Suppressor macrophage (primary cell): Measurements from ENCODE around the gene KIF1C.
A peak's percentile ranks its signal among the peaks of the same experiment; 100 is the strongest.
"Not testable (repeated sequence)": the region's sequence is repeated elsewhere in the genome, so short reads cannot be mapped to it uniquely, and the experiment has no call there.

Source experiments
- DNase-seq, 4 experiments: peaks; one replicate each; pipeline ENCODE4 v3.0.0-alpha.2; 2020 to 2022

The KIF1C gene

GRCh38 chr17:5002121-5002788 lies 4.5 kb downstream of the KIF1C start:
- DNase-seq: no peak

GRCh38 chr17:5003214-5003867 lies 5.6 kb downstream of the KIF1C start:
- DNase-seq: no peak

DNA sequence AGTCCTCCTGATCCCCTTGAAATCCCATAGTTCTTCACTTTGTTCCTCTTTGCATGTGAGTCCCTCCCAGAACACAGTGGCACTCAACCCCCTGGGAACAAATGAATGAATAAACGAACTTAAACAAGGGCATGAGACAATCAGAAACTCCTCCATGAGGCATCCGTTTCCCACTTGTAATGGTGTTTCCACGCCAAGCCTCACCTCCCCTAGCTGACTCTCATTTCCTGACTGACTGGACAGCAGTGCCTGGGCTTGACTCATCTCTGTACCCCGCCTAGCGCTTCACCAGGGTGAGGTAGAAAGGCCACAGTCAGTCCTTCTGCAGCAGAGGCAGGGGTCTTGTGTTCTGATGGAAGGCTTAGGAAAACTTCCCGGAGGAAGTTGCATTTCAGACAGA lies 14.2 kb downstream of the KIF1C start:
- peak in 2 of 4 experiments; percentile 51 to 73 for DNase-seq

- DNase-seq: no peak
These were observed 16.6 kb downstream of the KIF1C start for GRCh38 chr17:5014357-5014756.

DNA sequence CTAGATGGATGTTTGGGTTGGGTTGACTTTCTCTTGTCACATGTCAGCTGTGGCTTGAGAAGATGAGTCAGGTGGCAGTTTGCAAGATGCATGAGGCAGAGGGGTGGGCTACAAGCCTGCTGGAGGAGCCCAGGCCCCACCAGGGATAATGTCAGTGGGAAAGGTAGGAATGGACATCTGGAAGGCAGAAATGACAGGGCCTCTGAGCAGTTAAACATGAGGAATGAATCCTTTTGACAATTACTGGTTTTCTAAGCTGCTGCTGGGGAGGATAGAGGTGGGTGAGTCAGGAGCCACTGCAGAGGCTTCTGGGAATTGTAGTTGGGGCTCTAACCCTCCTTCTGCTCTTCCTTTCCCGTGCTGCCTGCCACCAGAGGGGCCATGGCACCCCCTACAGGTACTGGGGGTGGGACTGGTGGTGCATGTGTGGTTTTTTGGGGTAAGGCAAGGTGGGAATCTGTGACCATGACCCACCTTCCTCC lies 21.8 kb downstream of the KIF1C start:
- DNase-seq: peak in 3 of 4 experiments; percentile 28 to 36 (median 31)

DNA sequence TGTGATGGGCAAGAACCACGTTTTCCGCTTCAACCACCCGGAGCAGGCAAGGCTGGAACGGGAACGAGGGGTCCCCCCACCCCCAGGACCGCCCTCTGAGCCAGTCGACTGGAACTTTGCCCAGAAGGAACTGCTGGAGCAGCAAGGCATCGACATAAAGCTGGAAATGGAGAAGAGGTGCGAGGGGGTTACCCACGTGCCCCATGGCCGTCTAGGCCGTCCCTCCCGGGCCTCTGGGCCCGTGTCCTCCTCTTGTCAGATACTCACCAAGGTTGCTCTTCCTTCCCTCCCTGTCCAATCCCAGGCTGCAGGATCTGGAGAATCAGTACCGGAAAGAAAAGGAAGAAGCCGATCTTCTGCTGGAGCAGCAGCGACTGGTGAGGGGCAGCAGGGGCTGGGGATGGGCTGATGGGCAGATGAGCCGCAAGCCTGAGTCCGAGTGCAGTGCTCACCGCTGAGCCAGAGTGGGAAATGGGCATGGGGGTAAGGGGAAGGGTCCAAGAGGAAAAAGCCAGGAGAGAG lies 22.8 kb downstream of the KIF1C start:
- DNase-seq: no peak

DNA sequence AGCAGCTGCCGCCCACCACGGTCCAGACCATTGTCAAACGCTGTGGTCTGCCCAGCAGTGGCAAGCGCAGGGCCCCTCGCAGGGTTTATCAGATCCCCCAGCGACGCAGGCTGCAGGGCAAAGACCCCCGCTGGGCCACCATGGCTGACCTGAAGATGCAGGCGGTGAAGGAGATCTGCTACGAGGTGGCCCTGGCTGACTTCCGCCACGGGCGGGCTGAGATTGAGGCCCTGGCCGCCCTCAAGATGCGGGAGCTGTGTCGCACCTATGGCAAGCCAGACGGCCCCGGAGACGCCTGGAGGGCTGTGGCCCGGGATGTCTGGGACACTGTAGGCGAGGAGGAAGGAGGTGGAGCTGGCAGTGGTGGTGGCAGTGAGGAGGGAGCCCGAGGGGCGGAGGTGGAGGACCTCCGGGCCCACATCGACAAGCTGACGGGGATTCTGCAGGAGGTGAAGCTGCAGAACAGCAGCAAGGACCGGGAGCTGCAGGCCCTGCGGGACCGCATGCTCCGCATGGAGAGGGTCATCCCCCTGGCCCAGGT lies 24.5 kb downstream of the KIF1C start:
- no peak for DNase-seq

- DNase-seq: no peak
These were observed 25.9 kb downstream of the KIF1C start for GRCh38 chr17:5023588-5024147.

- DNase-seq: no peak
These were observed 26.9 kb downstream of the KIF1C start for GRCh38 chr17:5024604-5025003.

DNA sequence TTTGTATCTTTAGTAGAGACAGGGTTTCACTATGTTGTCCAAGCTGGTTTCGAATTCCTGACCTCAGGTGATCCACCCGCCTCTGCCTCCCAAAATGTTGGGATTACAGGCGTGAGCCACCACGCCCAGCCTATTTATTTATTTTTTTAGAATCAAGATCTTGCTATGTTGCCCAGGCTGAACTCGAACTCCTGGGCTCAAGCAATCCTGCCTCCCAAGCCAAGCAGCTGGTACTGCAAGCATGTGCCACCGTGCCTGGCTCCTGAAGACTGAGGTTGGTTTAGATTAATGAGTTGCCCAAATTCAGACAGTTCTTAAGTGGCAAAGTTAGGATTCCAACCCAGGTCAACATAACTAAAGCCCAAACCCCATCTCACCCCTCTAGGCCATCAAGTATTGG lies 29.5 kb downstream of the KIF1C start:
- no peak for DNase-seq

- DNase-seq: peak in 2 of 4 experiments; percentile 14 to 24
These were observed 30.2 kb downstream of the KIF1C start for GRCh38 chr17:5027916-5028315.

DNA sequence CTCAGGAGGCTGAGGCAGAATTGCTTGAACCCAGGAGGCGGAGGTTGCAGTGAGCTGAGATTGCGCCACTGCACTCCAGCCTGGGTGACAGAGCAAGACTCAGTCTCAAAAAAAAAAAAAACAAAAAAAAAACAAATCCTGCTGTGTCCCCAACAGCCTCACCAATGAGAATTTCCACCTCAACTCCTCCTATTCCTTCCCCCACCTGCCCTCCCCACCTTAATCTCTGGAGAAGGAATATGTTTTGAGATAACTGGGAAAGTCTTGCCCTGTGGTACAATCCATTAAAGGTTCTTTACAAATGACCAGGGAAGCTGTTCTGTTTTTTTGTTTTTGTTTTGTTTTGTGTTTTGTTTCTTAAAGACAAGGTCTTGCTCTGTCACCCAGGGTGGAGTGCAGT lies 32.4 kb downstream of the KIF1C start:
- DNase-seq: not testable (repeated sequence)

GRCh38 chr17:5031365-5032082 lies 33.8 kb downstream of the KIF1C start:
- DNase-seq: peak; percentile 94 to 98 (median 98)

DNA sequence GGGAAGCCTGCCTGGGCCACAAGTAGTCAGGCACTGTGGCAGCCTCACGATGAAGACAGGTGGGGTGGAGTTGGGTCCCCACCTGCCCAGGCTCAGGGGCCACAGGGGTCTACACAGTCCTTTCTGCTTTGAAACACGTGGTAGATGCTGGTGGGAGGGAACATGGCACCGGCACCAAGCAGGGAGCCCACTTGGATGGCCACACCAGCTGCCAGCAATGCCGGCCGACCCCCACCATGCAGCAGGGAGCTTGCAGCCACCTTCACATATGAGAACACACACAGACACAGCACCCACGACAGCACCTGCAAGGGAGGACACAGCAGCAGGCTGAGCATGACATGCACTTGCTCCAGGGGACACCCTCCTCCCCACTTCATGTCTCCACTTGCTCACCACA lies 35.1 kb downstream of the KIF1C start:
- DNase-seq: no peak

DNA sequence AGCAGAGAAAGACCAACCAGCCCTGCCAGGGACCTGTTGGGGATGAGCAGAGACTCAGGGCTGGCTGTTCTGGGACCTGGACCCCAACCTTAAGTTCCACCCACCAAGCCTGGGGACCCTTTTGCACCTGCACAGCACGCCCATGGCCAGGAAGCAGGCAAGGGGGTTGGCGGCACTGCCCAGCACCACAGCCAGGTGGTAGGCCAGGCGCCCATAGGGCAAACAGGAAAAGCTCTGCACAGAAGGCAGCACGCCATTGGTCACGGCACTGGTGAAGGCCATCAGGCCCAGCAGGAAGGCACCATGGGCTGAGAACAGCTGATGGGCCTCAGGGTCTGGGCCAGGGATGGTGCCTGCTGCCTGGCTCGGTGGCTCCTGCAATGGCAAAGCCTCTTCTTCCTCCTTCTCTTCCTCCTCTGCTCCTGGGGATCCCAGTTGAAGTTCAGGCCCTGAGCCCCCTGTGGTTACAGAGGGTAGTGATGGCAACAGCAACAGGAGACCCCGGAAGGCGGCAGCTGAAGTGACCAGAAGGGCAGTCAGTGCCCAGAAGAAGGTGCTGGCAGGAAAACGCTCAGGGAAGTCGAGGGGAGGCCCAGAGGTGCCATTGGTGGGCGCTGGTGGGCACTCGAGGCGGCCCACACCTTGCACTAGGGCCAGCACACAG lies 35.7 kb downstream of the KIF1C start:
- DNase-seq: no peak

- no peak for DNase-seq
These were observed 36.3 kb downstream of the KIF1C start for GRCh38 chr17:5034063-5034462.

- DNase-seq: no peak
These were observed 36.9 kb downstream of the KIF1C start for GRCh38 chr17:5034651-5035050.

GRCh38 chr17:5035315-5035714 lies 37.6 kb downstream of the KIF1C start, which contains the start of gene SLC52A1:
Gene SLC52A1 (minus strand): TSS chr17:5035426. CDS start chr17:5034606, 820 bp downstream.
- no peak for DNase-seq

- no peak for DNase-seq
These were observed 44.6 kb downstream of the KIF1C start for GRCh38 chr17:5042157-5043022.

DNA sequence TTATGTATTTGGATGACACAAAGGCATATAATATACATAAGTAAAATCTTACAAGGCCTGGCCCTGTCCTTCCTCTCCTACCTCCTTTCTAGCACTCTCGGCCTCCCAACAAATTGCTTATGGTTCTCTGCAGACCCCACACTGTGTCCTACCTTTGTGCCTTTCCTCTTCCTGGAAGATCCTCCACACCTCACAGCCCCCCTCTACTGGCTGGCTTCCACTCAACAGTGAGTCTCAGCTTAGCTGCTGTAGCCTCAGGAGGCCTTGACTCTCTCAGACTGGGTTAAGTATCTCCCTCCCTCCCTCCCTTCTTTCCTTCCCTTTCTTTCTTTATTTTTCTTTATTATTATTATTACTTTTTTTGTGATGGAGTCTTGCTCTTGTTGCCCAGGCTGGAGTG lies 45.8 kb downstream of the KIF1C start:
- no peak for DNase-seq

GRCh38 chr17:5044630-5045029 lies 46.9 kb downstream of the KIF1C start:
- DNase-seq: no peak
